Stimulated activated CD4-positive, alpha-beta T cell treated with anti-CD3 and anti-CD28 coated beads, Interleukin-4, amount 100 ng/mL, for 48 hours (primary cell): ENCODE measurements around the gene SH3PXD2A.

Experiments
- DNase-seq, 2 donors: peaks; one replicate each; pipeline ENCODE4 v3.0.0-alpha.2; 2020; ENCODE audit warnings: low read depth in 2 of 2

SH3PXD2A gene

GRCh38 chr10:103855424-103855823 lies at the start of gene SH3PXD2A:
TSS of gene SH3PXD2A (minus strand) at chr10:103855576. CDS start at chr10:103855266, 310 bp downstream.
- no peak for DNase-seq

- no peak for DNase-seq
These were observed 45.9 kb upstream of the SH3PXD2A start for GRCh38 chr10:103901299-103901698.

GRCh38 chr10:103899312-103899711 lies 43.9 kb upstream of the SH3PXD2A start:
- DNase-seq: no peak

DNA sequence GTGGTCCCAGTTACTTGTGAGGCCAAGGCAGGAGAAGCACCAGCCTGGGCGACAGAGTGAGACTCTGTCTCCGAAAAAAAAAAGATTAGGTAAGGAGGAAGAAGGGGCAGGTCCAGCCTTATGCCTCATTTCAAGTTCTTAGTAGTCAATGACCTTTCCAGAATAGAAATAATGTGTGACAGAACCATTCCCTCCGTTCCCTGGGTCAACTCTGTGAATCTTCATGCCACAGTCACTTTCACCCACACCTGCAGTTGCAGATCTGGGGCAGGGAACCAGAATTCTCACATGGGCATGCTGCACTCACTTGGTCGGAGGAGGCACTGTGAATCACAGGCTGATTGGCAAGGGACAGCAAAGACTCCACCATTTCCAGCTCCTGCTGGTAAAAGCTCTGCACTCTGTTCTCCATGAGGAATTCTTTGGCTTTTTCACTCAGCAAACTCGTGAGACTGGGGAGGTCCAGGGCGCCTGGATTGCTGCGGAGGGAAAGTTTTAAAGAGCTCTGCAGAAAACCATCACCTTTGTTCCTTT lies 41.9 kb upstream of the SH3PXD2A start:
- no peak for DNase-seq

GRCh38 chr10:103896225-103896624 lies 40.8 kb upstream of the SH3PXD2A start:
- no peak for DNase-seq

- no peak for DNase-seq
These were observed 40.2 kb upstream of the SH3PXD2A start for GRCh38 chr10:103895411-103896186.

DNA sequence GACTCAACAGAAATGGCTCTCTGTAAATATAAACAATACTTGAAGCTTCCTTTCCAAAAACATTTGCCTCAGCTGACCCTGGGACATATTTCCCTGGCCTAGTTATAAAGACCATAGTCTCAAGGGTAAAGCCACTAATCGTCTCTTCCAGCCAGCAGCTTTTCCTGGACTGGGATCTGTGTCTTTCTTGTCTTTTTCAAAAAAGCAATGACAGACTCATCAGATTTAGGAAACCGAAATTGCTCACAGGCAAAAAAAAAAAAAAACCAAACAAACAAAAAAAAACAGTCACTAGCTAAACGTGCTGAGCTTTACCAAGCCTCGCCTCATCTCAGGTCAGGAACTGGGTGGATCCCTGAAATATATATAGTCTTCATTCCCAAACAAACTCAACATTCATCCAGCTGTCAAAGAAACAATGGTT lies 39.1 kb upstream of the SH3PXD2A start:
- DNase-seq: no peak

DNA sequence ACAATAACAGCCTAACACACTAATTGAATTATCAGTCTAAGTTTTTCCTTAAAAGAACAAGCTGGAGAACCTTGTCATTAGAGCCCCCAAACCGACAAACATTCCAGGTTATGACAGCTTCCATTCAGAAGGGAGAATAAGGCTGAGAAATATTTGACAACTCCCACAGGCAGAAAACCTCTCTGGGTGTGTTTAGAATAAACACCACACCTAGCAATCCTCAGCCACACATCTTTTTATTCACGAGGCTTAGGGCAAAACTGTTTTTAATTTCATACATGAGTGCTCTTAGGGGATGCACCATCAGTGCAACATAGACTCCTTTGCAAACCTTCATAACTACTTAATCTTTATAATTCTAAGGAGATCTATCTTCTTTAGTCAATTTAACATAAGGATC lies 38.4 kb upstream of the SH3PXD2A start:
- DNase-seq: no peak

GRCh38 chr10:103892181-103892580 lies 36.8 kb upstream of the SH3PXD2A start:
- no peak for DNase-seq

GRCh38 chr10:103890688-103891087 lies 35.3 kb upstream of the SH3PXD2A start:
- DNase-seq: no peak

DNA sequence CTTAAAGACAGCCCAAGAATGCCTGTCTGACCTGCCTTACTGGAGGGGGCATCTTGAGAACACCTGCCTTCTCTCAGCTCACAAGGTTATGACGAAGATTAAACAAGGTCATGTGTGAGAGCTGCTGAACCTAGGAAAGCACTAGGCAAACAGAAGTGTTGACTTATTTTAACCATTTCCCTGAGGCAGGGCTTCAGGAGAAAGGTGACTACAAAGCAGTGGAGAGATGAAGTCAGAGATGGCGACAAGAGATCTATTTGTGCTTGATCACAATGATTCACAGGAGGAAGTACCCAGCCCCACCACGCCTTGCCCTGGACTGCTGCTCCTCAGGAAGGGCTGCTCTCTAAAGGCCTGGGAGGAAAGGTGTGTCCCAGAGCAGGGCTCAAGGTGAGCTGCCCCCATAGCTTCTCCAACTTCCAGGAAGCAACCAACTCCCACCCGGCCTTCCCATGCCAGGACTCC lies 34.9 kb upstream of the SH3PXD2A start:
- no peak for DNase-seq

GRCh38 chr10:103889121-103889720 lies 33.8 kb upstream of the SH3PXD2A start:
- DNase-seq: no peak

- no peak for DNase-seq
These were observed 32.9 kb upstream of the SH3PXD2A start for GRCh38 chr10:103888113-103888841.

DNA sequence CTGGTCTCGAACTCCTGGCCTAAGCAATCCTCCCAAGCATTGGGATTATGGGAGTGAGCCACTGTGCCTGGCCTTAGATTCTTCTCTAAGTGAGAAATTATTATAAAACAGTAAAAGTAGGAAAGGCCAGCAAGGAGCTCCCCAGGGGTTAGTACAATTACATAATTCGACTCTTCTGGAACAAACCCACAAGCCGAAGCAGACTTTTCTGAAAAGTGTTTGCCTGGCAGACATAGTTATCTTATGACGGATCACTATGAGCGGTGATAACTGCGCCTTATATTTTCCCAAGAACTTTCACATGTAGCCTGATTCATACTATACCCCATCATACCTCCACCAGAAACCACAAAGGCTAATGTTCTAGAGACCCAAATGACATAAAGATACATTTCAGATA lies 30.2 kb upstream of the SH3PXD2A start:
- DNase-seq: no peak

DNA sequence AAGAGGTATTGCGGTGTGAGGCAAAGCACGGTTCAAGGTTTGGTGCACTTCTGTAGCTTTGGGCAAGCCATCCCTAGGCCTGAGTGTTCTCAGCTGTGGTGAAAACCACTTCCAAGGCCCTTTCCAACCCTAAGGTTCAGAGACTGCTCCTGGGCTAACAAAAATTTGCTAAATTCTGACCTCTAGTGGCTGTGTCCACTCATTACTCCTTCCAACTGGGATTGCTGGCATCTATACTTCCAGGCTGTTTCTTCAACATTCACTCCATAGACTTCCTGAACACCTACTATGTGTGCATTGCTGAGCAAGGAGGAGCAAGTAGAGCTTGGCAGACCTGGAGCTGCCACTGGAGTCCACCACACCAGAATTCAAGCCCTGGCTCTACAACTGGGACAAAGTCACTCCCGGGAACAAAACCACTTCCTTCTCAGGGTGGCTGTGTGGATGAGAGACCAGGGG lies 29.3 kb upstream of the SH3PXD2A start:
- no peak for DNase-seq

GRCh38 chr10:103882285-103883007 lies 27.1 kb upstream of the SH3PXD2A start:
- DNase-seq: no peak

GRCh38 chr10:103881416-103882284 lies 26.3 kb upstream of the SH3PXD2A start:
- DNase-seq: no peak

DNA sequence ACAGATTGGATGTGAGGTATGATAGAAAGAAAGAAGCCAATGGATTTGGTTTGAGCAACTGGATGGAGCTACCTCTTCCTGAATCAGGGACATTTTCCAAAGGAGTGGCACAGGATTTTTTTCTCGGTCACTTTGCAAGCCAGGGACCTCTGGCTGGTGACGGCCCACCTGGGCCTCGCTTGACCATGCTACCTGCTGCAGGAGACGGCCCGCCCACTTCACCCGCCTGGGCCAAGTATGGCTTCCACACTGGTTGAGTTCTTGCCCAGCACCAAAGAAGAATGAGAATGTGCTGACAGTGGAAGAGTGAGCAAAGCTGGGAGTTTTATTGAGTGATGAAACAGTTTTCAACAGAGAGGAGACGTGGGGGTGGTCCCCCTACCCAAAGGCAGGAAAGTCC lies 24.5 kb upstream of the SH3PXD2A start:
- no peak for DNase-seq

DNA sequence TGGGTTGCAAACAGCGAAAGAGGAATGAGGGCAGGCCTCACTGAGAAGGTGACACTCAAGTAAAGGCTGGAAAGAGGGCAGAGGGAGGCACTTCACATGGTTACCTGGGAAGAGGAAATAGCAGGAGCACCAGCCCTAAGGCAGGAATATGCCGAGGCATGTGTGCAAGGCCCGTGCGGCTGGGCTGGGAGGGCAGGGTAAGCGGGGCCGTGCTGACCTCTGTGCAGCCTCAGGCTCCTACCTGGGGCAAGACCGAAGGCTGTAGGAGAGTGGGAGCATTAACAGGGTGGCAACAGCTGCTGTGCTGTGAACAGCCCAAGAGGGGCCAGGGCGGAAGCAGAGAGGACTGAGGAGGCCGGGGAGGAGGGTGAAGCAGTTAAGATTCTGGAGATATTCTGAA lies 24.0 kb upstream of the SH3PXD2A start:
- no peak for DNase-seq

- DNase-seq: no peak
These were observed 22.5 kb upstream of the SH3PXD2A start for GRCh38 chr10:103877861-103878260.

DNA sequence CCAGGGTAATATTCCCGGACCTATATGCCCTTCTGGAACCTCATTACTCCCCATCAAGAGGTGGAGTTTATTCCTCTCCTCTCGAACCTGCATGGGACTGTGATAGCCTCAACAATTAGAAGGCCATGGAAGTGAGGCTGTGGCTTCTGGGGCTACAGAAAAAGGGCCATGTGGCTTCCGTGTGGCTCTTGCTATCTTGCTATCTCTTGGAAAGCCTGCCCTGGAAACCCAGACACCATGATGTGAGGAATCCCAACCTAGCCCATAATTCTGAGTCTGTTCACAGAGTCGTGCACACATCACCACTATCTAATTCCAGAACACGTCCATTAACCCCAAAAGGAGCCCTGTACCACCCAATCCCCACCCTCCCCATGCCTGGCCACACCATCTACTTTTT lies 20.8 kb upstream of the SH3PXD2A start:
- no peak for DNase-seq
